GM23248 (cell line): ENCODE results near the gene ABL1.

Experiments
- EZH2 ChIP-seq: fragments of 200-600 bp; sonication (generic); IDR thresholded peaks from 2 replicates; pipeline ENCODE4 v1.6.1; 2018; ENCODE audit warnings: antibody characterized with exemption, mild to moderate bottlenecking; ENCODE audit not compliant: insufficient read depth, poor library complexity, severe bottlenecking
- EZH2phosphoT487 ChIP-seq: fragments of 200-600 bp; sonication (generic); IDR thresholded peaks from 2 replicates; pipeline ENCODE4 v1.6.1; 2018; ENCODE audit warnings: antibody characterized with exemption, moderate library complexity, mild to moderate bottlenecking, low read depth; ENCODE audit not compliant: insufficient read depth

DNA sequence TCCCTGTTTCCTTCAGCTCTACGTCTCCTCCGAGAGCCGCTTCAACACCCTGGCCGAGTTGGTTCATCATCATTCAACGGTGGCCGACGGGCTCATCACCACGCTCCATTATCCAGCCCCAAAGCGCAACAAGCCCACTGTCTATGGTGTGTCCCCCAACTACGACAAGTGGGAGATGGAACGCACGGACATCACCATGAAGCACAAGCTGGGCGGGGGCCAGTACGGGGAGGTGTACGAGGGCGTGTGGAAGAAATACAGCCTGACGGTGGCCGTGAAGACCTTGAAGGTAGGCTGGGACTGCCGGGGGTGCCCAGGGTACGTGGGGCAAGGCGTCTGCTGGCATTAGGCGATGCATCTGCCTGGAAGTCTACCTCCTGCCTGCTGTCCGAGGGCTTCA, 27.7 kb downstream of the ABL1 start:
- TF ChIP-seq EZH2: no peak
- TF ChIP-seq EZH2phosphoT487: no peak
